Ramos (cell line): ENCODE data around the gene BTRC.

Experiments
- in situ Hi-C: fragments of 300-500 bp; cut with MboI; formaldehyde crosslinking; loops from one replicate; pipeline ENCODE4 v1.14.3; 2022; ENCODE audit warnings: low sequenced_read_pairs; ENCODE audit not compliant: unreplicated experiment

Gene BTRC

GRCh38 chr10:101436302-101436701, 82.3 kb downstream of the BTRC start:
- in situ Hi-C loops, result no loop called here

GRCh38 chr10:101438881-101439391, 85.0 kb downstream of the BTRC start:
- in situ Hi-C loops, result no loop called here

GRCh38 chr10:101441541-101442455, 87.8 kb downstream of the BTRC start:
- in situ Hi-C loops, result loop anchor here (5.0 kb wide), 1 partner anchor 139 kb away; no protein-coding TSS in a partner anchor

GRCh38 chr10:101442456-101442800, 88.5 kb downstream of the BTRC start:
- in situ Hi-C loops, result loop anchor here (5.0 kb wide), 1 partner anchor 140 kb away; no protein-coding TSS in a partner anchor

GRCh38 chr10:101444058-101444898, 90.3 kb downstream of the BTRC start:
- in situ Hi-C loops, result loop anchor here (5.0 kb wide), 1 partner anchor 142 kb away; no protein-coding TSS in a partner anchor

GRCh38 chr10:101446071-101446470, 92.1 kb downstream of the BTRC start:
- in situ Hi-C loops, result no loop called here

GRCh38 chr10:101446947-101447346, 93.0 kb downstream of the BTRC start:
- in situ Hi-C loops, result no loop called here

GRCh38 chr10:101447477-101447876, 93.5 kb downstream of the BTRC start:
- in situ Hi-C loops, result no loop called here

DNA sequence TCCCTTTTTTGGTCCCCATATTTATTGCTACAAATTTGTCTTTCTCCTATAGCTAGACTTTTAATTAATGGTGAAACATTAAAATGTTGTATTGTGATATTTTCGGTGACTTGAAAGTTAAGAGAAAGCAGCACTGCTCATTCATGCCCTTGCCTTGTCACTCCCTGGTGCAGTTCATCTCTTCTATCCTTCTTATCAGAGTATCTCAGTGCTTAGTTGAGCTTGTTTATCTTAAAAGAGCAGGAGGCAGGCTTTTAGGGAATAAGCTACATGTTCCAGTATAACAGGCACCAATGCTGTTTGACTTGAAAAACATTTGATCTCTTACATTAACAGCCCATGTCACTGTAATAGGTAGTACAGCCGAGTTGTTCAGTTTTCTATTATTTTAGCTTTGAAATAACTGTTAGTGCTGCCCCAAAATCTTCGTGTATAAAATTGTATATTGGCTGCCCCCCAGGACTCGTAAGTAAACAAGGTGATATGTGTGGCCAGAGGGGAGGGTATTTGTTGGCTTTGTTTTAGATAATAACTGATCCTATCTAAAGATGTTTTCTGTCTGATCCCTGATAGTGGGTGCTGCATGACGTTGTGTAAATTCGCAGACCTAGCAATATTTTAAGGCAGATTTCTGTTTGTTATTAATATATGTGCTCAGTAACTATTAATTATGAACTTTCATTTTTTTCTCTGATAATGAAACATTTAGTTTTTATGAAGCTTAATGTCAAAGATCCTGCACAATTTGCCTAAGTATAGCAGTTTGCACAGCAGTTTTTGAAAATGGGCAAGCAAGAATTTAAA, 96.5 kb downstream of the BTRC start:
- in situ Hi-C loops, result loop anchor here (10.0 kb wide), 1 partner anchor 236 kb away; no protein-coding TSS in a partner anchor

GRCh38 chr10:101451261-101451660, 97.3 kb downstream of the BTRC start:
- in situ Hi-C loops, result loop anchor here (10.0 kb wide), 1 partner anchor 236 kb away; no protein-coding TSS in a partner anchor

- in situ Hi-C loops, result loop anchor here (10.0 kb wide), 1 partner anchor 237 kb away; no protein-coding TSS in a partner anchor
Measured at GRCh38 chr10:101451667-101452069, 97.7 kb downstream of the BTRC start.

DNA sequence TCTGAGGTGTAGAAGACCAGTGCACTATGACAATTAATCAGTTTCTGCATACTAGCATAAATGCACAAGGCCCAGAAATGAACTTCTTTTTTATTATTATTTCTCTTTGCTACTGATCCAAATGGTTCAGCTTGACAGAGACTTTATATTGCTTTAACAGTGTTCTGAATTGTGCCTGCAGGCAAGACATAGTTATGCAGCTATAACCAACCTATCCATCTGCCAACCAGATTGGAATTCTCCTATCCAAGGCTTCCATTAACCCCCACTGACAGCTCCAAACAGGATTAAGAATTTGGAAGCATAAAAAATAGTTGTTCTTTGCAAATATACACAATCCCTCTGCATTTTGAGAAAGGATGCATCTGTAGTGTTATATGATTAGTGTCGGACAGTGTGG, 98.2 kb downstream of the BTRC start:
- in situ Hi-C loops, result loop anchor here (10.0 kb wide), 1 partner anchor 237 kb away; no protein-coding TSS in a partner anchor

GRCh38 chr10:101452593-101452992, 98.6 kb downstream of the BTRC start:
- in situ Hi-C loops, result loop anchor here (10.0 kb wide), 1 partner anchor 238 kb away; no protein-coding TSS in a partner anchor

- in situ Hi-C loops, result loop anchor here (10.0 kb wide), 1 partner anchor 239 kb away; no protein-coding TSS in a partner anchor
Measured at GRCh38 chr10:101453318-101453717, 99.4 kb downstream of the BTRC start.

DNA sequence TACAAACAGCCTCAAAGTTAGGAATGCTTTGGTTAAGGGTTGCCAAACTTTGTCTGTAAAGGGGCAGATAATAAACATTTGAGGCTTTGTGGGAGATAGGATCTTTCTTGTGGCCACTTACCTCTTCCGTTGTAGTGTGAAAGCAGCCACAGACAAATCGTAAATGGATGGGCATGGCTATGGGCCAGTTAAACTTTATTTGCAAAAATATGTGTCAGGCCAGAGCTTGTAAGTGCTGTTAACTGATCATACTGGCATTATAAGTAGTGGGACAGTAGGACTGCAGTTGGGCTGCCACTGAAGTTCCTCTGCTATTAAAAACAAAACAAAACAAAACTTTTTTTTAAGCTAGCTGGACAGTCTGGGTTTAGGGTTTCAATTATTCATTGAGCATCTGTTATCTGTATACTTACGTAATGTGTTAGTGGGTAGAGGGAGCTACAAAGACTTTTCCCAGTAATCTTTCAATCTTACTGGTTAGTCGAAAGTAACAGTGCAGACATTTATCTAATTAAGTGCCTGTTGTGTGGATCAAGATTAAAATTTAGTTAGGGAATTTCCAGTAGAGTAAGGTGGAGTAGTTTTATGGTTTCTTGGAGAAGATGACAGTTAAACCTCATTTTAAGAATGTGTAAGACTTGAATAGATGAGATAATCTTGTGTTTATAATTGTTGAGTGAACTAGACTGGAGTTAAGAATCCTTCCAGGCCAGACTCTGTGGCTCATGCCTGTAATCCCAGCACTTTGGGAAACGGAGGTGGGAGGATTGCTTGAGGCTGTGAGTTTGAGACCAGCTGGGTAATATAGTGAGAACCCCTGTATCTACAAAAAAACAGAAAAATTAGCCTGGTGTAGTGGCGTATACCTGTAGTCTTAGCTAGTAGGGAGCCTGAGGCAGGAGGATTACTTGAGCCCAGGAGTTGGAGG, 100.1 kb downstream of the BTRC start:
- in situ Hi-C loops, result loop anchor here (10.0 kb wide), 1 partner anchor 239 kb away; no protein-coding TSS in a partner anchor

- in situ Hi-C loops, result loop anchor here (10.0 kb wide), 1 partner anchor 244 kb away; no protein-coding TSS in a partner anchor
Measured at GRCh38 chr10:101458869-101459268, 104.9 kb downstream of the BTRC start.

GRCh38 chr10:101464082-101464481, 110.1 kb downstream of the BTRC start:
- in situ Hi-C loops, result no loop called here

GRCh38 chr10:101464599-101464998, 110.6 kb downstream of the BTRC start:
- in situ Hi-C loops, result no loop called here
